ENCODE data around the gene DBX1.

DNA sequence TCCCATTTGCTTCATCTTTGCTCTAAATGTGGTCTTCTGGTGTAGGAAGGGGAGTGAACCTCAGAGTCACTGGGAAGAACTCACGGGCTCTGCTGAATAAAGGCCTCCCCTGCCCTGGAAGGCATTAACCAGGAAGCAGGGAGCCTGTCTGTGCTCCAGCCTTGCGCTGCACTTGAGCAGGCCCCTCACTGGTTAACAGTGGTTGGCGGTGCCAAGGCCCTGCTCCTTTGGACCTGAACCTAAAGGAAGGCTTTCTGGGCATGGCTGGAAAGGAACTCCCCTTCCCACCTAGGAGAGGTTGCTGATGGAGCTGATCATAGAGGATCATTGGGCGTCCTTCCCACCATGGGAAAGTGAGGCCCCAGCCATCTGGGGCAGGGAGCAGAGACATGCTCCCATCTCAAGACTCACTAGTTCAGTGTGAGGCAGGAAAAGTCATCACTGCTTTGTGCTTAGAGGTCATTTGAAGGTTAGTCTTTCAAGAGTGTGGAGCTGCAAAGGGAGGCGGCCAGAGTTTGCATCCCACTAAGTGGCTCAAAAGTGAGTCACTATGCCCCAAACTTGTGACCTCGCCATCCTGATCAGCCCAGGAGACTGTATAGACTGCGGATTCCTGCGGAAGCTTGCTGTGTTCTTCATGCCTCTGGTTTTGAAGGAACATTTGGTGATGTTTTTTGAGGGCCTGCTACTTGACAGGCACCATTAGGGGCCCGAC is 50.4 kb downstream of the DBX1 start:
- TF ChIP-seq, protein P1, sequence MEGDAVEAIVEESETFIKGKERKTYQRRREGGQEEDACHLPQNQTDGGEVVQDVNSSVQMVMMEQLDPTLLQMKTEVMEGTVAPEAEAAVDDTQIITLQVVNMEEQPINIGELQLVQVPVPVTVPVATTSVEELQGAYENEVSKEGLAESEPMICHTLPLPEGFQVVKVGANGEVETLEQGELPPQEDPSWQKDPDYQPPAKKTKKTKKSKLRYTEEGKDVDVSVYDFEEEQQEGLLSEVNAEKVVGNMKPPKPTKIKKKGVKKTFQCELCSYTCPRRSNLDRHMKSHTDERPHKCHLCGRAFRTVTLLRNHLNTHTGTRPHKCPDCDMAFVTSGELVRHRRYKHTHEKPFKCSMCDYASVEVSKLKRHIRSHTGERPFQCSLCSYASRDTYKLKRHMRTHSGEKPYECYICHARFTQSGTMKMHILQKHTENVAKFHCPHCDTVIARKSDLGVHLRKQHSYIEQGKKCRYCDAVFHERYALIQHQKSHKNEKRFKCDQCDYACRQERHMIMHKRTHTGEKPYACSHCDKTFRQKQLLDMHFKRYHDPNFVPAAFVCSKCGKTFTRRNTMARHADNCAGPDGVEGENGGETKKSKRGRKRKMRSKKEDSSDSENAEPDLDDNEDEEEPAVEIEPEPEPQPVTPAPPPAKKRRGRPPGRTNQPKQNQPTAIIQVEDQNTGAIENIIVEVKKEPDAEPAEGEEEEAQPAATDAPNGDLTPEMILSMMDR (IDR thresholded peaks at IDR 0.05; ENCODE audit: low read length) = no peak
- no peak for TF ChIP-seq EZH2phosphoT487 (IDR thresholded peaks at IDR 0.05; ENCODE audit: low read length)
